ENCODE measurements around the gene AIFM2. TPM values are rescaled to one million over a fixed set of nuclear protein-coding genes. Genes with fewer than 3 reads are reported as not detected.

Gene AIFM2
- total RNA-seq, 4 donors from 2014 or later = 3.3 to 10.0 (median 6.7) TPM

DNA sequence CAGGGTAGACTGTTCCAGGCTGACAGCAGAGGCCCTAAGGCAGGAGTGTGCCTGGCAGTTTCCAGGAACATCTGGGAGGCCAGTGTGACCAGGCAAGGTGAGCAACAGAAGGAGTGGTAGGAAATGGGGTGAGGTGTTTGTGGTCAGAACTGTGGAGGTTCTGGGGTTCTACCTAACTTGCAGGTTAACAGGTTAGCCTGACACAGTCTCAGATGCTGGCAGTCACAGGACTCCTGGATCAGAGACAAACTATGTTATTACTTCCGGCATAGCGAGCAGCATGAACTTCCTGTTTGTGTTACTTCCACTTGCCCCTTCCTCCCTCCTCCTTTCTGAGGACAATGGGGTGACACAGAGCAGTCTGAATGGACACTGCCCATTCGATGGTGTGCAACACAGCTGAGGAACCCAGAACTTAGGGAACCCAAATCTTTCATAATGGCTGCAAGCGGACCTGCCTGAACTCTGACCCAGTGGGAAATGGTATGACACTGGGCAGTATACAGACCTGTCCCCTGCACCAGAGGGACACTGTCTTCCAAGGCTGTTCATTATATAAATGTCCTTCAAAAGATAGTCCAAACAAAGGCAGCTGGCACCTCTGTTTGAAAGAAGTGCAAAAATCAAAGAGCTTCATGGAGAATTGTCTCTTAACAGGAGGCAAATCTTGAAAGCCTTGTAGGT is 41.6 kb upstream of the AIFM2 start:
- no peak overlapping the region for H3K27ac ChIP-seq
- peaks cover 17% of the 10 kb centered on the region for H3K4me1 ChIP-seq
- no peaks in the 10 kb centered on the region for H3K27me3 ChIP-seq
- H3K4me3 ChIP-seq = no peak overlapping the region
- TF ChIP-seq POLR2AphosphoS5 (IDR thresholded peaks at IDR 0.05) (no peak), EP300 (IDR thresholded peaks at IDR 0.05) (no peak), POLR2A (IDR thresholded peaks at IDR 0.05) (no peak)
- TF ChIP-seq, protein P1, sequence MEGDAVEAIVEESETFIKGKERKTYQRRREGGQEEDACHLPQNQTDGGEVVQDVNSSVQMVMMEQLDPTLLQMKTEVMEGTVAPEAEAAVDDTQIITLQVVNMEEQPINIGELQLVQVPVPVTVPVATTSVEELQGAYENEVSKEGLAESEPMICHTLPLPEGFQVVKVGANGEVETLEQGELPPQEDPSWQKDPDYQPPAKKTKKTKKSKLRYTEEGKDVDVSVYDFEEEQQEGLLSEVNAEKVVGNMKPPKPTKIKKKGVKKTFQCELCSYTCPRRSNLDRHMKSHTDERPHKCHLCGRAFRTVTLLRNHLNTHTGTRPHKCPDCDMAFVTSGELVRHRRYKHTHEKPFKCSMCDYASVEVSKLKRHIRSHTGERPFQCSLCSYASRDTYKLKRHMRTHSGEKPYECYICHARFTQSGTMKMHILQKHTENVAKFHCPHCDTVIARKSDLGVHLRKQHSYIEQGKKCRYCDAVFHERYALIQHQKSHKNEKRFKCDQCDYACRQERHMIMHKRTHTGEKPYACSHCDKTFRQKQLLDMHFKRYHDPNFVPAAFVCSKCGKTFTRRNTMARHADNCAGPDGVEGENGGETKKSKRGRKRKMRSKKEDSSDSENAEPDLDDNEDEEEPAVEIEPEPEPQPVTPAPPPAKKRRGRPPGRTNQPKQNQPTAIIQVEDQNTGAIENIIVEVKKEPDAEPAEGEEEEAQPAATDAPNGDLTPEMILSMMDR (IDR thresholded peaks at IDR 0.05) = no peak
- H3K9me3 ChIP-seq = no peaks in the 10 kb centered on the region
- WGBS = 59% methylated on average over 4 of the region's 4 CpGs
- no peaks in the 10 kb centered on the region for H3K36me3 ChIP-seq
- no peak for DNase-seq (ENCODE audit: low spot score in 2 of 2)

DNA sequence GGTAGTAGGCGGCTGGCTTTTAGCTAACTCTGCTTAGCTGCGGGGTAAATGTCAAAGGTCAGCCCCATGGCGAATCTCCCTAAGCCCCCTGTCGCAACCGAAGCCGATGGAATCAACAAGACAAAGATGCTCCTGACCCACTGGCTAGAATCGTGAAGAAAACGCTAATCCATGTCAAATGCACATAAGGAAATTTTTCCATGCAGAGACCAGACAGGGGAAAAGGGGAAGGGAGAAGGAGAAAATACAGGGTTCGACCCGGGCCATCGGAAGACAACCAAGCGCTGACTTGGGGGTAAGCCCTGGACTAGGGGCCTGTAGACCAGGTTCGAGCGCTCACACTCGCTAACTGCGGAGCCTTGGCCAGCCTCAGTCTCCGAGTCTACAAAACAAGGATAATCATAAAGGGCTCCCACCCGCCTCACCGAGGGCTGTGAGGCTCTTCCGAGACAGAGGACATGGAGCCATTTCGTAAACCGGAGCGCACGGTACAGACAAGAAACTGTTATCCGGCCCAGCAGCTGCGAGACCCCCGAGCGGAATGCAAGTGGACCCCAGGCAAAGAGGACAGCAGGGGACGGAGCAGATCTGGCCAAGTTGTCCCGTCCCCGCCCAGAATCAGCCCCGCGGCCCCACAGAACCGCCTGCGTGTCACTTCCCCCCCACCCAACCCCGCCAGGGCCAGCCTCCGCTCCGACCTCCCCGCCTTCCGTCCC is 37.2 kb upstream of the AIFM2 start:
- WGBS = under 1% methylated on average over 31 of the region's 40 CpGs
- TF ChIP-seq EP300 (IDR thresholded peaks at IDR 0.05) (no peak), POLR2AphosphoS5 (IDR thresholded peaks at IDR 0.05) (no peak), POLR2A (IDR thresholded peaks at IDR 0.05) (no peak)
- TF ChIP-seq, protein P1 (IDR thresholded peaks at IDR 0.05) = no peak
- DNase-seq (ENCODE audit: low spot score in 2 of 2) = no peak
- Histone ChIP-seq H3K9me3 (no peaks in the 10 kb centered on the region), H3K4me3 (peak overlapping the region; percentile 97), H3K36me3 (no peaks in the 10 kb centered on the region), H3K27me3 (no peaks in the 10 kb centered on the region), H3K27ac (peak overlapping the region; percentile 89), H3K4me1 (peaks cover 39% of the 10 kb centered on the region)

DNA sequence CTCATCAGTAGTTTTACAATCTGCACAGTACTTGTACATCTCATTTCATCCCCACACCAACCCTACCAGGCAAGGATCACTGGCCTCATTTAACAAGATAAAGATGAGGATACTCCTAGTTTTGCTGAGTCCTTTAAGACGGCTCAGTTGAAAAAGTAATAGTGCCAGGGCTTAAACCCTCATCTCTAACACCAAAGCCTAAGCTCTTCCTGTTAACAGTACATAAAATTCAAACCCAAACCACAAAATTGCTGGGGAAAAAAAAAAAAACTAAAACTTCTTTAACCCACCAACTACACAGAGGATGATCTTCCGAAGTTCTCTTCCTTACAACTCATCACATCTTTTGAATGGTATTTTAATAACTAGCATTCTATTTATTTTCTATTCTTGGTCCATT is 36.4 kb upstream of the AIFM2 start:
- H3K36me3 ChIP-seq = no peaks in the 10 kb centered on the region
- no peaks in the 10 kb centered on the region for H3K27me3 ChIP-seq
- H3K4me1 ChIP-seq = peaks cover 39% of the 10 kb centered on the region
- DNase-seq (ENCODE audit: low spot score in 2 of 2) = no peak
- H3K27ac ChIP-seq = no peak overlapping the region
- 16% methylated on average over 2 of the region's 2 CpGs for WGBS
- H3K9me3 ChIP-seq = no peaks in the 10 kb centered on the region
- peak overlapping the region; percentile 97 for H3K4me3 ChIP-seq
- TF ChIP-seq, protein P1 (IDR thresholded peaks at IDR 0.05) = no peak
- TF ChIP-seq POLR2AphosphoS5 (IDR thresholded peaks at IDR 0.05) (no peak), POLR2A (IDR thresholded peaks at IDR 0.05) (no peak), EP300 (IDR thresholded peaks at IDR 0.05) (no peak)

DNA sequence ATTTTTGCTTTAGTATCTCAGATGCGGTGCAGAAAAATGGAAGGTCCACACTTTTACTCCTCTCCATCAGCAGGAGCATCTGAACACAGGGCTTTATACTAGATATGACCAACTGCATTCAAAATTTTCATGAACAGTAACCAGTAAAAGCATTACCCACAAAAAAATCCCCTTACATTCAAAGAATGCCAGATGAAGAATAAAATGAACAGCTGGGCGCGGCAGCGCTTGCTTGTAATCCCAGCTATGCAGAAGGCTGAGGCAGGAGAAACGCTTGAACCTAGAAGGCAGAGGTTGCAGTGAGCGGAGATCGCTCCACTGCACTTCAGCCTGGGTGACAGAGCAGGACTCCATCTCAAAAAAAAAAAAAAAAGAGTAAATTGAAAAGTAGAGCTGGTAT is 34.6 kb upstream of the AIFM2 start:
- 79% methylated on average over 7 of the region's 7 CpGs for WGBS
- Histone ChIP-seq H3K36me3 (no peaks in the 10 kb centered on the region), H3K4me1 (peaks cover 47% of the 10 kb centered on the region), H3K4me3 (no peak overlapping the region), H3K27me3 (no peaks in the 10 kb centered on the region), H3K27ac (no peak overlapping the region), H3K9me3 (no peaks in the 10 kb centered on the region)
- no peak for DNase-seq (ENCODE audit: low spot score in 2 of 2)
- TF ChIP-seq POLR2AphosphoS5 (IDR thresholded peaks at IDR 0.05) (no peak), POLR2A (IDR thresholded peaks at IDR 0.05) (no peak), EP300 (IDR thresholded peaks at IDR 0.05) (no peak)
- TF ChIP-seq, protein P1 (IDR thresholded peaks at IDR 0.05) = no peak

DNA sequence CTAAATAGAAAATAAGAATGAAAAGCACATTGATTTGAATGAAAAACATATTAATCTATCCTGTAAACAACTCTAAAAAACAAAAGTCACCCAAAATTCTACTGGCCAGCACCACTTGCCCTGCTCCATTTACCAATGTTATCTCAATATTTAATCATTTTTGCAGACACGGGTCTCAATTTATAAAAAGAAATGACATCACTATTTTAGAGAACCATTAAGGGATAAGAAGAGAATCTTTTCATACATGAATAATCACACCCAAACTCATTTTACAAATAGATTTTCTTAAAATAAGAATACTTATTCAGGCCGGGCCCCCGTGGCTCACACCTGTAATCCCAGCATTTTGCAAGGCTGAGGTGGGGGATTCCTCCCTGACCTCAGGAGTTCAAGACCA is 33.8 kb upstream of the AIFM2 start:
- TF ChIP-seq, protein P1 (IDR thresholded peaks at IDR 0.05) = no peak
- TF ChIP-seq EP300 (IDR thresholded peaks at IDR 0.05) (no peak), POLR2AphosphoS5 (IDR thresholded peaks at IDR 0.05) (no peak), POLR2A (IDR thresholded peaks at IDR 0.05) (no peak)
- 74% methylated on average over 3 of the region's 3 CpGs for WGBS
- H3K4me1 ChIP-seq = peaks cover 55% of the 10 kb centered on the region

More for the DNA sequence above, 33.8 kb upstream of the AIFM2 start:
- Histone ChIP-seq H3K4me3 (no peak overlapping the region), H3K27ac (no peak overlapping the region), H3K36me3 (peaks cover 2% of the 10 kb centered on the region), H3K27me3 (no peaks in the 10 kb centered on the region), H3K9me3 (no peaks in the 10 kb centered on the region)
- no peak for DNase-seq (ENCODE audit: low spot score in 2 of 2)
